Astrocyte (in vitro differentiated cells and primary cell): Measurements from ENCODE around the gene STOX1. TPM values are rescaled to one million over a fixed set of nuclear protein-coding genes. Genes with fewer than 3 reads are reported as not detected.
"Not testable (repeated sequence)": the region's sequence is repeated elsewhere in the genome, so short reads cannot be mapped to it uniquely, and the experiment has no call there.

ENCODE experiments used
- DNase-seq: peaks from one replicate; pipeline ENCODE4 v3.0.0-alpha.2; 2010; ENCODE audit warnings: low read depth
- FAIRE-seq: peaks from 2 replicates; lab custom pipeline; 2011; peaks lifted over from hg19 to GRCh38; lab: Jason Lieb, UNC
- H2AFZ ChIP-seq: 2 replicates; pipeline ENCODE4 v1.6.0; 2012; ENCODE audit warnings: low read depth, low read length, inconsistent platforms
- H3K27ac ChIP-seq: 2 replicates; pipeline ENCODE4 v1.5.1; 2011; ENCODE audit warnings: low read depth, low read length, inconsistent platforms
- H3K27me3 ChIP-seq: 2 replicates; pipeline ENCODE4 v1.6.0; 2011; ENCODE audit warnings: low read length, inconsistent platforms; ENCODE audit not compliant: insufficient read depth
- H3K36me3 ChIP-seq: 2 replicates; pipeline ENCODE4 v1.5.1; 2011; ENCODE audit warnings: low read length, inconsistent platforms; ENCODE audit not compliant: insufficient read depth
- H3K4me1 ChIP-seq: 2 replicates; pipeline ENCODE4 v1.5.1; 2011; ENCODE audit warnings: low read length, inconsistent platforms; ENCODE audit not compliant: insufficient read depth
- H3K4me2 ChIP-seq: 2 replicates; pipeline ENCODE4 v1.6.0; 2012; ENCODE audit warnings: low read length, inconsistent platforms
- H3K4me3 ChIP-seq: 2 replicates; pipeline ENCODE4 v1.5.1; 2011; ENCODE audit warnings: low read depth, mild to moderate bottlenecking, low read length, inconsistent platforms; ENCODE audit not compliant: insufficient read depth
- H3K79me2 ChIP-seq: 2 replicates; pipeline ENCODE4 v1.6.0; 2012; ENCODE audit warnings: mild to moderate bottlenecking, low read length, inconsistent platforms; ENCODE audit not compliant: insufficient read depth
- H3K9ac ChIP-seq: 2 replicates; pipeline ENCODE4 v1.6.0; 2012; ENCODE audit warnings: mild to moderate bottlenecking, low read length, inconsistent platforms
- H3K9me3 ChIP-seq: 2 replicates; pipeline ENCODE4 v1.5.1; 2012; ENCODE audit warnings: low read depth, mild to moderate bottlenecking, low read length, inconsistent platforms; ENCODE audit not compliant: insufficient read depth
- H4K20me1 ChIP-seq: 2 replicates; pipeline ENCODE4 v1.6.0; 2012; ENCODE audit warnings: low read length, inconsistent platforms; ENCODE audit not compliant: insufficient read depth
- H3K27ac Mint-ChIP-seq: one replicate; pipeline ENCODE4 v1.8.0; 2021; ENCODE audit warnings: mild to moderate bottlenecking, mixed read lengths; ENCODE audit not compliant: unreplicated experiment
- H3K27me3 Mint-ChIP-seq: one replicate; pipeline ENCODE4 v1.8.0; 2021; ENCODE audit warnings: low read depth, mixed read lengths; ENCODE audit not compliant: unreplicated experiment
- H3K36me3 Mint-ChIP-seq: one replicate; pipeline ENCODE4 v1.8.0; 2021; ENCODE audit warnings: low read depth, mixed read lengths; ENCODE audit not compliant: unreplicated experiment
- H3K4me1 Mint-ChIP-seq: one replicate; pipeline ENCODE4 v1.8.0; 2021; ENCODE audit warnings: low read depth, mixed read lengths; ENCODE audit not compliant: unreplicated experiment
- H3K4me3 Mint-ChIP-seq: one replicate; pipeline ENCODE4 v1.8.0; 2021; ENCODE audit warnings: mild to moderate bottlenecking, moderate library complexity, mixed read lengths; ENCODE audit not compliant: unreplicated experiment
- H3K9me3 Mint-ChIP-seq: one replicate; pipeline ENCODE4 v1.8.0; 2021; ENCODE audit warnings: mild to moderate bottlenecking, mixed read lengths; ENCODE audit not compliant: unreplicated experiment
- CTCF ChIP-seq: IDR thresholded peaks from 2 replicates; pipeline ENCODE4 v1.5.1; 2011; ENCODE audit warnings: low read depth, mild to moderate bottlenecking, inconsistent platforms, low read length, moderate library complexity; ENCODE audit not compliant: insufficient read depth
- EZH2 ChIP-seq: IDR thresholded peaks from 2 replicates; pipeline ENCODE4 v1.6.1; 2012; ENCODE audit warnings: mild to moderate bottlenecking, low read length, inconsistent platforms; ENCODE audit not compliant: insufficient read depth
- total RNA-seq: library from RNA; stranded (reverse); gene quantifications from 2 replicates; pipeline ENCODE4 v1.2.1, GENCODE V29; 2021

STOX1 gene
- total RNA-seq, 1 donor from 2014 or later: 0.25 TPM

DNA sequence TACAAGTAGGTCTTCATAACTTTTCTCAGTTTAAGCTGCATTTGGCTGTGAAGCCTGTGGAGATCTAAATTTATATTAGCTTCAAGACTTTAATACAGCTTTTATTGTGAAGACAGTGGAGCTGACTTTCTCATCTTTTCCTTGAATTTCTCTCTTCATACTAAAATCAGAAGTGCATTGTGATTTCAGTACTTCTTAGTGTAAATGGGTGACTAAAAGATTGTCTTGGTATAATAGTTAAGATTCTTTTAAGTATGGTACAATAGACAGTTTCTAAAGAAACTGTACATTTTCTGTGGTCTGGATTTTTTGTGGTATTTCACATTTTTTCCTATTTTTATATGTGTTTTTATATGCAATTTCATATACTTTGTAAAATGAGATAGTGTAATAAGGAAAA, 107.7 kb downstream of the STOX1 start:
- Mint-ChIP-seq H3K4me1 (no peaks in the 10 kb centered on the region), H3K4me3 (no peak overlapping the region), H3K27ac (no peak overlapping the region), H3K36me3 (peaks cover 11% of the 10 kb centered on the region), H3K27me3 (no peaks in the 10 kb centered on the region), H3K9me3 (no peaks in the 10 kb centered on the region)
- Histone ChIP-seq H3K27ac (no peak overlapping the region), H2AFZ (no peak overlapping the region), H3K9ac (no peak overlapping the region), H3K4me2 (no peak overlapping the region), H3K4me3 (no peak overlapping the region), H4K20me1 (peaks cover 16% of the 10 kb centered on the region), H3K36me3 (peaks cover 35% of the 10 kb centered on the region), H3K4me1 (no peaks in the 10 kb centered on the region), H3K9me3 (no peaks in the 10 kb centered on the region), H3K79me2 (peaks cover 16% of the 10 kb centered on the region), H3K27me3 (no peaks in the 10 kb centered on the region)
- no peak for DNase-seq
- TF ChIP-seq EZH2 (no peak), CTCF (no peak)
- FAIRE-seq: no peak

- H3K4me1 Mint-ChIP-seq: no peaks in the 10 kb centered on the region
- Histone ChIP-seq H3K36me3 (peaks cover 29% of the 10 kb centered on the region), H3K27ac (no peak overlapping the region), H3K4me3 (no peak overlapping the region), H3K4me1 (no peaks in the 10 kb centered on the region), H3K4me2 (no peak overlapping the region), H3K9ac (no peak overlapping the region), H3K9me3 (no peaks in the 10 kb centered on the region), H2AFZ (no peak overlapping the region), H3K79me2 (peaks cover 10% of the 10 kb centered on the region), H3K27me3 (no peaks in the 10 kb centered on the region), H4K20me1 (peaks cover 3% of the 10 kb centered on the region)
- H3K27me3 Mint-ChIP-seq: no peaks in the 10 kb centered on the region
- no peaks in the 10 kb centered on the region for H3K9me3 Mint-ChIP-seq
- TF ChIP-seq CTCF: no peak
- TF ChIP-seq EZH2: no peak
- no peak overlapping the region for H3K4me3 Mint-ChIP-seq
- DNase-seq (no peak), FAIRE-seq (no peak)
- peaks cover 1% of the 10 kb centered on the region for H3K36me3 Mint-ChIP-seq
- no peak overlapping the region for H3K27ac Mint-ChIP-seq
These were observed 110.8 kb downstream of the STOX1 start for GRCh38 chr10:68938117-68938516.

DNA sequence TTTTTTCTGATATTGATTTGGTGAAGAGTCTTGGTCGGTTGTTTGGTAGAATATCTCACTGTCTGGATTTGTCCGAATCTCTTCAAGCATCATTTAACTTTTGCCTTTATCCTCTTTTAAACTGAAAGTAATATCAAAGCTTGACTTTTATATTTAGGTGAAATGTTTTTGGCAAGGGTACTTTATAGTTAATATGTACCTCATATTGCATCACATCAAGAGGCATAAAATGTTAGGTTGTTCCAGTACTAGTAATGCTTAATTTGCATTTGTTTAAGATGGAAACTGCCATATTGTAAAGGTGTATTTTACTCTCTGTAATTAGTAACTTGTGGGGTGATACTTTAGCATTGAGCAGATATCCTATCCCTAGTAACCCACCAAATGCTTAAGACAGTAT, 111.6 kb downstream of the STOX1 start:
- H3K79me2 ChIP-seq: peaks cover 10% of the 10 kb centered on the region
- no peak for FAIRE-seq
- no peaks in the 10 kb centered on the region for H3K27me3 ChIP-seq
- H3K4me1 ChIP-seq: no peaks in the 10 kb centered on the region
- no peak overlapping the region for H2AFZ ChIP-seq
- H3K9me3 ChIP-seq: no peaks in the 10 kb centered on the region
- H3K9ac ChIP-seq: no peak overlapping the region
- H3K4me2 ChIP-seq: no peak overlapping the region
- H4K20me1 ChIP-seq: peaks cover 3% of the 10 kb centered on the region
- H3K9me3 Mint-ChIP-seq: no peaks in the 10 kb centered on the region
- H3K27ac ChIP-seq: no peak overlapping the region
- no peaks in the 10 kb centered on the region for H3K4me1 Mint-ChIP-seq
- no peak overlapping the region for H3K4me3 ChIP-seq
- H3K27ac Mint-ChIP-seq: peak overlapping the region; percentile 34
- H3K27me3 Mint-ChIP-seq: no peaks in the 10 kb centered on the region
- H3K36me3 Mint-ChIP-seq: peaks cover 1% of the 10 kb centered on the region
- peaks cover 31% of the 10 kb centered on the region for H3K36me3 ChIP-seq
- no peak overlapping the region for H3K4me3 Mint-ChIP-seq
- no peak for DNase-seq
- TF ChIP-seq CTCF (no peak), EZH2 (no peak)

DNA sequence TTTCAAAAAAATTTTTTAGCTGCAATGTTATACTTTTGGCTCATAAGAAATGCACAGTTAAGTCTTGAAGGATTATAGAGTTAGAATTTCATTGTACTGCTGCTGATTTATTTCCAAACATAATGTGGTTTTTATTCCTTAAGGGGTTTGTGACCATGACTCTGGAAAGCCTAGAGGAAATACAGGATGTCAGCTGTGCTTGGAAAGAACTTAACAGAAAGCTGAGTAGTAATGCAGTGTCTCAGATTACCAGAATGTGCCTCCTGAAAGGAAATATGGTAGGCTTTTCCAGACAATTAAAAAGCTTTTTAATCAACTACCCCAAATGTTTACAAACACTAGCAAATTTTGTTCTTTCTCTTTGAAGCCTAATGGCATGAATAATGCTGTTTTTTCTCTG, 113.6 kb downstream of the STOX1 start:
- DNase-seq, FAIRE-seq, H3K4me1 Mint-ChIP-seq, H3K27ac ChIP-seq, H3K9ac ChIP-seq, H3K79me2 ChIP-seq, H3K9me3 Mint-ChIP-seq, H3K27ac Mint-ChIP-seq, H3K4me3 Mint-ChIP-seq, H3K4me1 ChIP-seq, H2AFZ ChIP-seq, H3K4me2 ChIP-seq, H3K4me3 ChIP-seq, H3K36me3 Mint-ChIP-seq, H3K9me3 ChIP-seq, H4K20me1 ChIP-seq, H3K27me3 Mint-ChIP-seq, H3K27me3 ChIP-seq: not testable (repeated sequence)
- peaks cover 25% of the 10 kb centered on the region for H3K36me3 ChIP-seq
